K562 (cell line): ENCODE measurements around the gene TIMM50. TPM values are rescaled to one million over a fixed set of nuclear protein-coding genes. Genes with fewer than 3 reads are reported as not detected.

Experiments used
- ATAC-seq: fragments of 200-7000 bp; cut with Tn5 transposase; 3 replicates; pipeline ENCODE4 v1.9.1; 2020; ENCODE audit warnings: moderate library complexity
- BruUV-seq: library from RNA; stranded (reverse); fragments of 400-500 nt; replicated peaks from 2 replicates; lab custom pipeline; 2021; lab: Mats Ljungman, UMichigan
- CTCF ChIA-PET: fragments of 300-600 bp; formaldehyde crosslinking; extraction: SDS; loops from one replicate; lab custom pipeline; 2021; ENCODE audit warnings: low intra/inter-chr PET ratio; lab: Yijun Ruan, JAX
- POLR2A ChIA-PET: fragments of 300-600, 350-650 bp; sonication (Branson Sonifier 250); formaldehyde crosslinking; extraction: SDS; loops from one replicate; lab custom pipeline; 2021; ENCODE audit warnings: antibody characterized with exemption, inconsistent platforms; lab: Yijun Ruan, JAX
- DNase-seq, 4 experiments: peaks; one replicate each; pipeline versions ENCODE4 v3.0.0 to v3.0.0-alpha.2; 2011 to 2018; ENCODE audit warnings: low spot score in 3 of 4, mixed read lengths in 3 of 4; ENCODE audit errors: extremely low read depth in 1 of 4
- FAIRE-seq: peaks from 2 replicates; lab custom pipeline; 2011; peaks lifted over from hg19 to GRCh38; lab: Jason Lieb, UNC
- H2AFZ ChIP-seq: 2 replicates; pipeline ENCODE4 v1.6.0; 2011; ENCODE audit warnings: low read depth, low read length, control low read depth, inconsistent platforms
- H3K27ac ChIP-seq: fragments of 200-600 bp; 3 replicates; pipeline ENCODE4 v1.8.0; 2011; ENCODE audit warnings: low read depth, mild to moderate bottlenecking, control low read depth, inconsistent platforms, low read length, moderate library complexity, mixed read lengths; ENCODE audit errors: extremely low read depth
- H3K27me3 ChIP-seq, 2 experiments: fragments of 300-600 bp in 1 of 2; 2 replicates in 1 of 2; 3 replicates in 1 of 2; pipeline versions ENCODE4 v1.6.0 to v1.8.0; 2011; ENCODE audit warnings: inconsistent platforms in 2 of 2, low read length in 2 of 2, mild to moderate bottlenecking in 1 of 2, mixed read lengths in 1 of 2, moderate library complexity in 1 of 2; ENCODE audit not compliant: control insufficient read depth in 2 of 2, insufficient read depth in 2 of 2
- H3K36me3 ChIP-seq: fragments of 300-600 bp; 3 replicates; pipeline ENCODE4 v1.8.0; 2011; ENCODE audit warnings: mild to moderate bottlenecking, low read length, inconsistent platforms; ENCODE audit not compliant: control insufficient read depth, insufficient read depth
- H3K4me1 ChIP-seq, 2 experiments: fragments of 200-600 bp in 1 of 2; replicated peaks in 1 of 2; 2 replicates in 1 of 2; 3 replicates in 1 of 2; pipeline versions ENCODE4 v1.5.1 to v1.8.0; 2011; ENCODE audit warnings: inconsistent platforms in 2 of 2, low read length in 2 of 2, mild to moderate bottlenecking in 1 of 2, mixed read lengths in 1 of 2, moderate library complexity in 1 of 2; ENCODE audit not compliant: control insufficient read depth in 2 of 2, insufficient read depth in 2 of 2
- H3K4me2 ChIP-seq: 2 replicates; pipeline ENCODE4 v1.6.1; 2011; ENCODE audit warnings: low read length, control low read depth, inconsistent platforms, mixed read lengths; ENCODE audit not compliant: insufficient read depth
- H3K4me3 ChIP-seq: fragments of 200-600 bp; sonication (generic), shearing (Covaris generic); 2 replicates; pipeline ENCODE4 v1.5.1; 2016; ENCODE audit warnings: control low read depth, inconsistent platforms
- H3K79me2 ChIP-seq: fragments of 200-600 bp; 3 replicates; pipeline ENCODE4 v1.8.0; 2011; ENCODE audit warnings: low read length, inconsistent platforms; ENCODE audit not compliant: control insufficient read depth, insufficient read depth
- H3K9ac ChIP-seq, 2 experiments: 2 replicates each; pipeline versions ENCODE4 v1.6.0 to v1.6.1; 2011; ENCODE audit warnings: low read depth in 2 of 2, low read length in 2 of 2, control low read depth in 1 of 2, inconsistent platforms in 1 of 2, mild to moderate bottlenecking in 1 of 2, mixed read lengths in 1 of 2; ENCODE audit not compliant: insufficient read depth in 1 of 2
- H3K9me1 ChIP-seq: one replicate; pipeline ENCODE4 v1.6.0; 2011; ENCODE audit warnings: inconsistent platforms, mild to moderate bottlenecking, low read length, moderate library complexity; ENCODE audit not compliant: control insufficient read depth, insufficient read depth
- H3K9me3 ChIP-seq: replicated peaks from 2 replicates; pipeline ENCODE4 v1.5.1; 2011; ENCODE audit warnings: low read depth, low read length, inconsistent platforms; ENCODE audit not compliant: control insufficient read depth, insufficient read depth
- H4K20me1 ChIP-seq: replicated peaks from 2 replicates; pipeline ENCODE4 v1.6.1; 2011; ENCODE audit warnings: low read length, inconsistent platforms, mixed read lengths; ENCODE audit not compliant: control insufficient read depth, insufficient read depth
- BCOR ChIP-seq: fragments of 450-650 bp; IDR thresholded peaks from 2 replicates; pipeline ENCODE4 v1.6.1; 2016
- RBM25 ChIP-seq: fragments of 200-400 bp; formaldehyde crosslinking; IDR thresholded peaks from 2 replicates; pipeline ENCODE4 v1.6.1; 2018; ENCODE audit warnings: low read length, low read depth, moderate library complexity; ENCODE audit not compliant: severe bottlenecking
- ZNF121 ChIP-seq: sonication (generic); formaldehyde crosslinking; conservative IDR thresholded peaks from 2 replicates; pipeline ENCODE4 v1.8.0; 2022; ENCODE audit warnings: missing genetic modification reagents
- ZNF175 ChIP-seq: fragments of 200-800 bp; sonication (Bioruptor generic); IDR thresholded peaks from 2 replicates; pipeline ENCODE4 v1.6.1; 2016; ENCODE audit warnings: low read depth, mild to moderate bottlenecking, missing genetic modification characterization, missing compliant biosample characterization
- WGBS: fragments of 100-300 bp; shearing (Covaris generic); methylation state at CpG from one replicate; pipeline ENCODE4 v1.1.6; 2016; ENCODE audit warnings: low coverage, mixed read lengths; ENCODE audit not compliant: insufficient coverage; ENCODE audit errors: missing lambda C conversion rate; 5-methylcytosine and 5-hydroxymethylcytosine counted together
- in situ Hi-C: fragments of 300-500 bp; cut with MboI; formaldehyde crosslinking; loops from 4 replicates; pipeline ENCODE4 v1.15.0; 2018; ENCODE audit warnings: inconsistent platforms, mixed read lengths
- intact Hi-C: fragments of 100-400 bp; cut with micrococcal nuclease; formaldehyde crosslinking; loops from 2 replicates; pipeline ENCODE4 v1.14.2; 2022
- polyA plus RNA-seq, 8 experiments: library from polyadenylated mRNA; depleted of rRNA in 4 of 8; stranded (reverse) in 5 of 8; unstranded in 3 of 8; fragments of >200 nt; fragmentation: Nextera tagmentation in 2 of 8; fragmentation: Illumina TruSeq in 1 of 8; extraction: Ambion mirVana in 2 of 8; extraction: Trizol in 1 of 8; gene quantifications; 2 replicates each; pipeline versions ENCODE4 v1.2.1 to v1.2.3, GENCODE V29; 2011 to 2014; ENCODE audit warnings: inconsistent platforms in 1 of 8, missing spikeins in 1 of 8
- total RNA-seq, 7 experiments: library from RNA; depleted of rRNA in 6 of 7; stranded (reverse); fragments of >200 nt in 6 of 7; fragmentation: Illumina TruSeq in 2 of 7; extraction: Trizol in 2 of 7; gene quantifications; 2 replicates each; pipeline versions ENCODE4 v1.2.1 to v1.2.3, GENCODE V29; 2011 to 2021; ENCODE audit warnings: low replicate concordance in 1 of 7
- TF ChIP-seq, protein P1 (sequence below): sonication (generic); formaldehyde crosslinking; IDR thresholded peaks from 2 replicates; pipeline ENCODE4 v1.8.0; 2023; ENCODE audit warnings: mild to moderate bottlenecking, missing genetic modification reagents

Gene TIMM50
- total and polyA plus RNA-seq, 9 of the 15 experiments (the other 6 are each of a cell fraction or from before 2014, with no cell fraction given) = 28.3 to 221 (median 170) TPM

DNA sequence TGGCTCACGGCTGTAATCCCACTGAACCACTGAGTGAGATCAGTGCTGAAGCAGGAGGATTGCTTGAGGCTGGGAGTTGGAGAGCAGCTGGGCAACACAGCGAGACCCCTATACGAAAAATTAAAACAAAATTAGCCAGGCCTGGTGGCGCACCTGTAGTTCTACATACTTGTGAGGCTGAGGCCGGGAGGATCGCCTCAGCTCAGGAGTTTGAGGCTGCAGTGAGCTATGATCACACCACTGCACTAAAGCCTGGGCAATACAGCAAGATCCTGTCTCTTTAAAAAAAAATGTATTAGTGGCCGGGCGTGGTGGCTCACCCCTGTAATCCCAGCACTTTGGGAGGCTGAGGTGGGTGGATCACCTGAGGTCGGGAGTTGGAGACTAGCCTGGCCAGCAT is 28.0 kb downstream of the TIMM50 start:
- Histone ChIP-seq H3K4me2 (no peak overlapping the region), H3K4me1 (peaks cover 9 to 28% of the 10 kb centered on the region in 2 experiments), H4K20me1 (no peaks in the 10 kb centered on the region), H3K36me3 (no peaks in the 10 kb centered on the region), H3K27ac (no peak overlapping the region), H3K79me2 (no peaks in the 10 kb centered on the region), H3K4me3 (no peak overlapping the region), H2AFZ (no peak overlapping the region), H3K9ac (no peak overlapping the region), H3K27me3 (no peaks in the 10 kb centered on the region), H3K9me3 (no peaks in the 10 kb centered on the region), H3K9me1 (no peaks in the 10 kb centered on the region)
- 72% methylated on average over 9 of the region's 9 CpGs for WGBS
- in situ Hi-C loops (no loop called here), intact Hi-C loops (no loop called here)
- POLR2A ChIA-PET = interaction anchor here (0.7 to 1.6 kb wide), 4 partner anchors 10 to 73 kb away, joined by 3 to 5 read pairs (median 4); partner anchors contain the start of genes DLL3, RPS16 and TIMM50
- TF ChIP-seq RBM25 = peak; percentile 22
- TF ChIP-seq, protein P1, sequence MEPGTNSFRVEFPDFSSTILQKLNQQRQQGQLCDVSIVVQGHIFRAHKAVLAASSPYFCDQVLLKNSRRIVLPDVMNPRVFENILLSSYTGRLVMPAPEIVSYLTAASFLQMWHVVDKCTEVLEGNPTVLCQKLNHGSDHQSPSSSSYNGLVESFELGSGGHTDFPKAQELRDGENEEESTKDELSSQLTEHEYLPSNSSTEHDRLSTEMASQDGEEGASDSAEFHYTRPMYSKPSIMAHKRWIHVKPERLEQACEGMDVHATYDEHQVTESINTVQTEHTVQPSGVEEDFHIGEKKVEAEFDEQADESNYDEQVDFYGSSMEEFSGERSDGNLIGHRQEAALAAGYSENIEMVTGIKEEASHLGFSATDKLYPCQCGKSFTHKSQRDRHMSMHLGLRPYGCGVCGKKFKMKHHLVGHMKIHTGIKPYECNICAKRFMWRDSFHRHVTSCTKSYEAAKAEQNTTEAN = no peak
- TF ChIP-seq ZNF121 (CRISPR knock-in tag) = peak; percentile 92
- 0 out of 2 replicates have a peak, but pooled peaks have one; percentile 28 for TF ChIP-seq BCOR
- no peak for TF ChIP-seq ZNF175
- BruUV-seq = no TSS peak
- no peak for FAIRE-seq
- no peak for ATAC-seq
- no peak for DNase-seq
- CTCF ChIA-PET = no interaction called here
